Sciatic nerve (tissue), 2 donors: ENCODE measurements around the gene CDK17. TPM values are rescaled to one million over a fixed set of nuclear protein-coding genes. Genes with fewer than 3 reads are reported as not detected.
"Not testable (repeated sequence)": the region's sequence is repeated elsewhere in the genome, so short reads cannot be mapped to it uniquely, and the experiment has no call there.

Source experiments
- ATAC-seq: fragments of 200-7000 bp; cut with Tn5 transposase; one replicate; pipeline ENCODE4 v1.9.1; 2020; ENCODE audit warnings: mild to moderate bottlenecking, moderate library complexity
- DNase-seq: peaks from one replicate; pipeline ENCODE4 v3.0.0-alpha.2; 2020; ENCODE audit warnings: low spot score
- intact Hi-C: fragments of 100-400 bp; cut with DNase I; formaldehyde crosslinking; loops from one replicate; pipeline ENCODE4 v1.14.2; 2022
- total RNA-seq: library from RNA; stranded (reverse); fragmentation: NEBNext Ultra II Directional; extraction: Animal tissue kit (Norgen Biotek cat#: 25700); gene quantifications from one replicate; pipeline ENCODE4 v1.2.1, GENCODE V29; 2021
- donor health status: DM: no; HTN: no; CAD: no.
- donor health status: DM: no; HTN: no; CAD: no.

CDK17 gene
- total RNA-seq, 1 donor from 2014 or later, result 77.6 TPM

DNA sequence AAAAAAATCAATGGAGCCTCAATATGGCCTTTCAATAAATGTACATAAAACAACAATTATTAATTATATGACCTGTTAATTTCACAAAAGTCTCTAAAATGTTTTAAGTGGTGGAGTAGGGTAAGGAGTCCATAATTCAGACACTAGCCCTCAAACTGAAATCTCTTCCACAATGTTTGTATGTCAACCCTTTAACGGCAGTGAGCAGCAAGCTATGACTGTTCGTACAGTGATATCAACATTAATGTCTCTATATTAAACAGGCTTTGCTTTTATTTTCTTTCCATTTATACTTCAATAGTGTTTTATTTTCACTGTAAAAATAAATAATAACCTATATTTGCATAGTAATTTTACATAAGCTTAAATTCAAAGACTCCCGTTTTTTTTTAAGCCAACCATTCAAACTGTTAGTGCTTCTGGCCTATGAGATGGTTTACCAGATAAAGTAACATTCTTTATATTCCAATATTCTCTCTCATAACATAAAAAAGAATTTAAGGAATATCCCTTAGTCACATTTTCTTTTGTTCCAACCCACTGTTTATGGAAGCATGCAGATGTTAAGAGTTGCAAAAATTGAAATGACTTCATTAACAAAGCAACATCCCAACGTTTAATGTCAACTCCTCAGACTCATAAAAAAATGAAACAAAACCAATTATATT is 2.3 kb downstream of the CDK17 start:
- no peak for ATAC-seq
- no peak for DNase-seq
- intact Hi-C loops, result no loop called here

DNA sequence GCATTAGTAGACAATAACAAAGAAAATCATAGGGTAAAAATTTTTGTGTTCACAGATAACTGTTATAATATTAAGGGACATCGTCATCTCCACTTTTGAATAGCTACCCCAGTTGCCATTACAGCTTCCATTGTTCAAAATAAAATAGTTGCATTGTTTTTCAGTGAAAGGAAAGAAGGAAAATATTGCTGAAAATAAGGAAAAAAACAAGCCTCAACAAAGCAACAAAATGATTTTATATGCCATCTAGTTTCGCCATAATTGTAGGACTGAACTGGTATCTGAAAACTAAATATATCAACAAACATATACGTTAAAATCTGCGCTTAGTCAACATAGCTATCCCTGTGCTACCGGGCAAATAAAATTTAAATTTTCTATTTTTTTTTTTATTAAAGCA is 3.3 kb downstream of the CDK17 start:
- DNase-seq (no peak), ATAC-seq (no peak)
- intact Hi-C loops, result no loop called here

DNA sequence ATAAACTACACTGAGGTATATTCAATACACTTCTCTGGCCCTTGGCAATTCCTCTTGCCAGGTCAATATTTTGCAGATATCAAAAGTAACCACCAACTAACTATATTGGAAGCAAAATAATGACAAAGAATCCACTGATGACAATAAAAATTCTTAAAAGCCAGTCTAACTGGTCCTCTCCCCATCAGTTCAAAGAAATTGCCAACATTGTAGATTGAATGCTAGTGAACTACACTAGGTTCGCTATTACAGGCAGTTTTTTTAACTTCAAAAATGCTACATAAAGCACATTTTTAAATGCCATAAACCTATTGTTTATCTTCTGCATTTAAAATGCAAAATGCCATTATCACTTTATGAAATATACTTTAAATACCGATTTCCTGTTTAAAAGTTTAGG is 4.0 kb downstream of the CDK17 start:
- no peak for ATAC-seq
- no peak for DNase-seq
- intact Hi-C loops, result no loop called here

DNA sequence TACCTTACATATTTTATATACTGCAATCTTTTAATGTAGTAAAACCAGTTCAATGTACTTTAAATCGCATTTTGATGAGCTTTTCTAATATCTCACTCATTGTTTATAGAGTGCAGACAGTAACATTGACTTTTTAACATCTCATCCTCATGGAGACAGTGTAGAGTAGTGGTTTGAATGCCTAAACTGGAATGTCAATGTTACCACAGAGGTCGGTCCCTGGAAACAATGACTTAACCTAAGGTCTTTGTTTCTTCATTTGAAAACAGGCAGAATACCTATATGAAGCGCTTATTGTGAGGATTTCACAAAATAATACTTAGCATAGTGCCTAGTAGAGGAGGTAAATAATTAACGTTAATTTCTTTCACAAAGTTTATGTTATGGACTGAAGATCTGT is 5.0 kb downstream of the CDK17 start:
- ATAC-seq, result no peak
- no peak for DNase-seq
- intact Hi-C loops, result no loop called here

DNA sequence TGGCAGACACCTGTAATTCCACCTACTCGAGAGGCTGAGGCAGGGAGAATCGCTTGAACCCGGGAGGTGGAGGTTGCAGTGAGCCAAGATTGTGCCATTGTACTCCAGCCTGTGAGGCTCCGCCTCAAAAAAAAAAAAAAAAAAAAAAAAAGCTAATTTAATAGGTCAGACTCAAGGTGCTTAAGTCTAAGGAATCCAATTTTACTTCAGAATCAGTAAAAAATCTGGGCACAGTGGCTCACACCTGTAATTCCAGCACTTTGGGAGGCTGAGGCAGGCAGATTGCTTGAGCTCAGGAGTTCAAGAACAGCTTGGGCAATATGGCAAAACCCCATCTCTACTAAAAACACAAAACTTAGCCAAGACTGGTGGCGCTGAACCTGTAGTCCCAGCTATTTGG is 7.0 kb downstream of the CDK17 start:
- intact Hi-C loops, ATAC-seq, DNase-seq: not testable (repeated sequence)

DNA sequence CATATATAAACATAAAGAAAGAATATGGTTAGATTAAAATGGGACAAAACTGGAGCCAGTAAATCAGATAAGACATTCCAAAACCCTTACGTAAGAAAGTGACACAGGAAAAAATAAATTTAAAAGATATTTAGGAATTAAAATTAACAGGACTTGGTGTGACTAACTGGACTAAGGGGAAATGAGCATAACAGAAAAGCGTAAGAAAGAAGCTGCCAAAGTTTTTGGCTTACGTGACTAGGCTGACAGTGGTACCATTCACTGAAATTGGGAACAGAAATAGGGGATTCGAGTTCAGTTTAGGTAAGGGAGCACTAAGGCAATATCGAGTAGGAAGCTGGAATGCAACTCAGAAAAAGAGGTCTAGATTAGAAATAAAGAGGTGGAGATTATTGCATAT is 7.8 kb downstream of the CDK17 start:
- intact Hi-C loops, result no loop called here
- DNase-seq (no peak), ATAC-seq (no peak)

DNA sequence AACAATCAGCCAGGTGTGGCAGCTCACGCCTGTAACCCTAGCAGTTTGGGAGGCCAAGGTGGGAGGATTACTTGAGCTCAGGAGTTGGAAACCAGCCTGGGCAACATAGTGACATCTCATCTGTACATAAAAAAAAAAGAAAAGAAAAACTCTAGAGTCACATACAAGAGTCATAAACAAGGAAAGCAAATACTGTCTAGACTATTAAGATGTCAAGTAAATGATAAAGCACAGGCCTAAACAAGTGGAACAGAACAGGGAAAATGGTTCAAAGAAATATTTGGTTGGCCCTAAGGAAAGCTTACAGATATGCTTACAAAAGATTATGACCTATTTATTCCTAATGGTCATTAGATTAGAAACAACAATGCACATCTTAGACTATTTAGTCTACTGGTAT is 12.3 kb downstream of the CDK17 start:
- DNase-seq (no peak), ATAC-seq (no peak)
- intact Hi-C loops, result no loop called here

DNA sequence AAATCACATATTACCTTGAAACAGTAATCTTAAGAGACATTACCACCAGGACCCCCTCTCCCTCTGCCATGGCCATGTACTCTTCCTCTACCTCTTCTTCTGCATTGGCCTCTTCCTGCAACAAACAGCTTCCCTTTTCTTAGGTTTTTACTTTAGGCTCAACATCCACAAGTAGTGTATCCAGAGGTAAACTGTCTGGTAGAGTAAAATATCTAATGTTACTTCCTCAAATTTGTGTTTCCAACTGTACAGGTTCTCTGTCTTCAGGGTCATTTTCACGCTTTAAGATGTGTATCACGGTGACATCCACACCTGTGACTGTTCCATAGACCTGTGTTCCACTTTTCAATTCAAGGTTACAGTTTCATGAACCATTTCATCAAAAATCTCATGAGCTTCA is 13.4 kb downstream of the CDK17 start:
- DNase-seq, result no peak
- intact Hi-C loops, result no loop called here
- ATAC-seq, result no peak

DNA sequence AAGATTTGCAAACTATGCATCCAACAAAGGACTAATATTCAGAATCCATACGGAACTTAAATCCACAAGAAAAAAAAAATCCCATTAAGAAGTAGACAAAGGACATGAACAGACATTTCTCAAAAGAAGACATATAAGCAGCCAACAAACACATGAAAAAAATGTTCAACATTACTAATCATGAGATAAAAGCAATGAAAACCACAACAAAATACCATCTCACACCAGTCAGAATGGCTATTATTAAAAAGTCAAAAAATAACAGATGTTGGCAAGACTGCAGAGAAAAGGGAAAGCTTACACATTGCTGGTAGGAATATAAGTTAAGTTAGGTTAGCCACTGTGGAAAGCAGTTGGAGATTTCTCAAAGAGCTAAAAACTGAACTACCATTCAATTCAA is 16.2 kb downstream of the CDK17 start:
- ATAC-seq (no peak), DNase-seq (no peak)
- intact Hi-C loops, result no loop called here

DNA sequence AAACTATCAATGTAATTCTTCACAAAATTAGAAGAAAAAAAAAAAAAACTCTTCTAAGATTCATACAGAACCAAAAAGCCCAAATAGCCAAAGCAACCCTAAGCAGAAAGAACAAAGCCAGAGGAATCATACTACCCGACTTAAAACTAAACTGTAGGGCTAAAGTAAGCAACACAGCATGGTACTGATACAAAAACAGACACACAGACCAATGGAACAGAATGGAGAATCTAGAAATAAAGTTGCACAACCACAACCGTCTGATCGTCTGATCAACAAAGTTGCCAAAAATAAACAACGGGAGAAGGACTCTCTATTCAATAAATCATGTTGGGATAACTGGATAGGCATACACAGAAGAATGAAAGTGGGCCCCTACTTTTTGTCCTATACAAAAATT is 16.9 kb downstream of the CDK17 start:
- DNase-seq, result no peak
- no peak for ATAC-seq
- intact Hi-C loops, result no loop called here

DNA sequence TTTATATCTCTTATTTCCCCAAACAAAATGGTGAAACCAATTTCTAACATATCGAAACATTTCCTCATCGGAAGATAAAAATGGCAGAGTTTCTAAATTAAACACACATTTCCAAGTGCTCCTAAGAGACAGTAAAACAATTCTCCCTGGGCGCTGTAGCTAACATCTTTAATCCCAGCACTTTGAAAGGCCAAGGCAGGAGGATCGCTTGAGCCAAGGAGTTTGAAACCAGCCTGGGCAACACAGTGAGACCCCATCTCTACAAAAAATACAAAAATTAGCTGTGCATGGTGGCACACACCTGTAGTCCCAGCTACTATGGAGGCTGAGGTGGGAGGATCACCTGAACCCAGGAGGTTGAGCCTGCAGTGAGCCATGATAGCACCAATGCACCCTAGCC is 20.5 kb downstream of the CDK17 start:
- ATAC-seq, intact Hi-C loops, DNase-seq: not testable (repeated sequence)

DNA sequence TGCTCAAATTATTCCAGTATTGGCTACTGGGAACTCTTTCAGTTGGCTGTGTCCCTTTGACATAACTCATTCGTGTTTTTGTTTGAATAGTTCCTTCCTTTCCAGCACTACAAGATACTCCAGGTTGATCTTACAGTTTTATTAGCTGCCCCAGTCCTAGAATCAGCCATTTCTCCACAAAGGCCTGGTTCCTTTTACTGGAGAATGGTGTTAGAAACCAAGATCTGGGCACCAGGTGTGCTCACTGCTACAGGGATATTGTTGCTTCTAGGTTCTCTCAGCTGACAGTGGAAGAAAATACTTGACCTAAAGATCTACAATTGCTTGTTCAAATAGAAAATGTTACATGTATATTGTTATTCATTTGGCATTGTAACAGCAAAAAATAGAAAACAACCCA is 21.9 kb downstream of the CDK17 start:
- intact Hi-C loops, result no loop called here
- no peak for DNase-seq
- no peak for ATAC-seq

DNA sequence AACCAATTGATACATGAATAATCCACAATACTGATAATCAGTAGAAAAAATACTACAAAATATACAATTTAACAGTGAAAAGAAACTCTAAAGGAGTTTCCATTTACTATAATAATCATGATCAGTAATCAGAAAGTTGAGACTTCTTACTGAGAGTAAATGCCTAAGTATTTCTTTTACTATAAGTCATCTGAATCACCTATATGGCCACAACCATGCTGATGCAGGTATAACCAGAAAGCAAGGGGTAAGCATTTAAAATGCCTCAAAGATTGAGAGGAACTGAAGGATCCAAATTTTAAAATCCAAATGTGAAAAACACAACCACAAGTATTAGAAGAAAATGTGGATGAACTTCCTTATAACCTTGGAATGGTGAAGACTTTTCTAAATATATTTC is 23.4 kb downstream of the CDK17 start:
- no peak for ATAC-seq
- intact Hi-C loops, result no loop called here
- no peak for DNase-seq

DNA sequence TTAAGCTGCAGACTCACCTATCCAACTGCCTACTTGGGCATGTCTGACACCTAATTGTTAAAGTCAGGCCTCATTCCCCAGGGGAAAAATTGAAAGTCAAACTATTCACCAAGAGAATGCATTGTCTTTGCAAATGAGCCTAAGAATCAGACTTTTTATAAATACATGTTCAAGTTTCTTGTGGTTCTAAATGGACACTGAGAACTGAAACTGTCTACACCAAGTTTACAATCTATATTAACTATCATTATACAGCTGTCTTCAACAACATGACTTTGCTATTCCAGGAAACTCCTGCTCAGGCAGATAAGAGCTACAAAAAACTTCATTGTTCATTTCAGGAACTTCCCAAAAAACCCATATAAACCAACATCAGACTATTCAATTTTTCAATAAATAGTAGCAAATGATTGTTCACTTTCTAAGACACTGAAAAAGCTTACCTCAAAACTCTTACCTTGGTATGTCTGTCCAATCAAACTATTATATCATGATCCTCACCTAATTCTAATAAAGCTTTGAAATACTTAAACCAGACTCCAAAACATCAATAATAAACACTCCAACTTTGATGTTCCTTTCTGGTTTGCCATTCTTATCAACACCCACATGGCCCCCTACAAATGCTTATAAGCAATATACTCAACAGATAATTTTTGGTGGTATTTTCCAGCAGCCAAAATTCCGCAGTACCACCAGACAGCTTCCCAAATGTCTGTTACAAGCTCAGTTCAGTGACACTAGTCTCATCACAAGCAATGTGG is 24.2 kb downstream of the CDK17 start:
- ATAC-seq (no peak), DNase-seq (no peak)
- intact Hi-C loops, result no loop called here

DNA sequence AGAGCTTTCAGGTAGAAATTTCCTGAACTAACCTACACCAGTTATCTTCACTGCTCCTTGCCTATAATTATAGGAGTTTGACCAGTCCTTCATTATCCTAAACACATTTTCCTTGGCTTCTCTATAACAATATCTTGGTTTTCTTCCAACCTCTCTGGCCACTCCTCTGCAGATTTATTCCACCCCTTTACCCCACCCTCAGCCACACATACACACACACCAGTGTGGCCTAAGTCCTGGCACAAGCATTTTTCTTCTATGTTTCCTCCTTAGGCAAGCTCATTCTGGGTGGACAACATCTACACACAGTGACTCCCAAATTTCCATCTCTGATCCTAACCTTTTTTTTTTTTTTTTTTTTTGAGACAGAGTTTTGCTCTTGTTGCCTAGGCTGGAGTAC is 25.1 kb downstream of the CDK17 start:
- DNase-seq, result no peak
- ATAC-seq, result no peak
- intact Hi-C loops, result no loop called here

DNA sequence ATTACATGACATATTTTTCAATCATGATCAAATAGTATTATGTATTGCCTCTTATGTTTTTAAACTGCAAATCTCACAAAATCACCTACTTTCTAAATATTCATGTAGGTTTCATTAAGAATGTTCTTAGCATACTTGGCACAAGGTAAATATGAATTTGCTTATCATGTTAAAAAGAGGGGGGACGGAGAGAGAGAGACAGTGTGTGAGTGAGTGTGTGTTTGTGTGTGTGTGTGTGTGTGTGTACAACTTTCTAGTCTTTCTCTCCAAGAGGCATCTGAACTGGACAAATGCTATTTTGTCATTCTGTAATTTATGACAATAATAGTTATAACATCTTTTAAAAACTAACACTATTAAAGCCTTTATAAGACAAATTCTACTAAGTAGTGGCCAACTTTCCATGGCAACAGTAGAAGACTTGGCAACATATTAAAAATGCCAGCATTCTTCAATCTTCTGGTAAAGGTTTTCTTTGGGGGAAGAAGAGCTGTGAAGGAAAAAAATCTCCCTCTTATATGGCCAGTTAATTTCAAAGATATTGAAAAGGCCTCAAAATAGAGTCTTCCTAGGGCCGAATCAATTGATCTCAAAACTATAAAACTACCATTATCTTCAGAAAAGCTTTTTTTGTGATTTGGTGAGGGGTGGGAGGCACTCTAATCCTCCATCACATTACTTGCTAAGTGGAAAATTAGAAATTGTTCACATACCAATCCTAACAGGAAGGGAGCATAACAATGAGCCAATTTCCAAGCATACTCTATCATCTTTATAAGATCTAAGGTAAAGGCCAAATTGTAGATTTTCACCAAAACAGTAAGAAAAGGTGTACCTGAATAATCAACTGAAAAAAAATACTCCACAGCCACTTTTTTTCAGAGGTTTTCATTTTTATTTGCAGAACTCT is 28.2 kb downstream of the CDK17 start:
- DNase-seq, result no peak
- intact Hi-C loops, result no loop called here
- ATAC-seq, result no peak

DNA sequence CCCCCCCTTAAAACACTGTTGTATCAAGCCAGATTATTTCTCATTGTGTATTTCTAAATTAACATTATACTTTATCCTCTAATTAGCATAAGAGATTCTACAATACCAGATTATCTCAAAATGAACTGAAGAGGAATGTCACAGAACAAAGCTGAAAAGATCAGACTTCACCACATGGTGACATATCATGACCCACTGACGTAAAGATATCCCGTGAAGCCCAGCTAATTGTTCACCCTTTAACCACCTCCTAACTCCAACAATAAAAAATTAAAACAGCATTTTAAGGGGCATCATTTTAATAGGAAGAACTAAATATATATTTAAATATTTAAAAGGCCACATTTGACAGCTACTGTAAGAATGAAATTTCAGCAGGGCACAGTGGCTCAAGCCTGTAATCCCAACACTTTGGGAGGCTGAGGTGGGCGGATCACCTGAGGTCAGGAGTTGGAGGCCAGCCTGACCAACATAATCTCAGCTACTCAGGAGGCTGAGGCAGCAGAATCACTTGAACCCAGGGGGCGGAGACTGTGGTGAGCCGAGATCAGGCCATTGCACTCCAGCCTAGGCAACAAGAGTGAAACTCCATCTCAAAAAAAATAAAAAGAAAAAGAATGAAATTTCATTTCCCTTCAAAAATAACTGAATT is 29.0 kb downstream of the CDK17 start:
- intact Hi-C loops, result no loop called here
- no peak for ATAC-seq

DNA sequence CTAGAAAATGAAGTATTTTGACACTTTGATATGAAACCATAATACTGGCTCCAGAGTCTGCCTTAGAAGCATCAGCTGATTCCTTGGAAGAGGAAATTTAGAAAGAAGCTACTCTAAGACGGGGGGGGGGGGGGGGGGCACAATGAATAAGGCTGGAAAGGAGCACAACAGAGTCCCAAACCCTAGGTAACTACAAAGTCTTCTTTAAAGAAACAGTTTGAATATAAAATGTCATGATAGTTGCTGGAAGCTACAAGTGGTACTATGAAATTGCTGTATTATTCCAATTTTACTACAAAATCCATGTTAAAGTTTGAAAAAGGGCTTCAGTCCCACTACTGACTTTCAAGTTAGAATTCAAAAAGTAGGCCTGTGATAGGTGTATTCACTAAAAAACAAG is 31.6 kb downstream of the CDK17 start:
- DNase-seq (no peak), ATAC-seq (peak; percentile 17)
- intact Hi-C loops, result no loop called here

More for the DNA sequence above, 29.0 kb downstream of the CDK17 start:
- no peak for DNase-seq

DNA sequence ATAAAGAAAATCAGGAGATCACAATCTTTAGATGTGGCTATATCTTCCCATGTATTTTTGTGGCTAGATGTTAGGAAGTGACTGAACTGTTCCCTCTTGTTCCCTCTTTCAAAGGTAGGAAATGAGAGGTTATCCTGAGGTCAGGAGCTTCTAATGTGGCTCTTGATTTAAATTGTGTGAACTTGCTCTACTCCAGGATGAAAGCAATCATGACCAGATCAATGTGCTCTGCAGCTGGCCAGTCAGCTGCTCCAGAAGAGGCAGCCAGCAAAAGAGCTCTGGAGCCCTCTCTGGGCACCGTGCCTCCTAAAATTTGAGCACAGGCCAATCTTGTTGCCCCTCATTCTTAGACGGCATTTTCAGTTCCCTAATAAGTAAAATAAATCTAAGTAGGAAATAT is 32.0 kb downstream of the CDK17 start:
- DNase-seq, result no peak
- intact Hi-C loops, result no loop called here
- ATAC-seq, result peak; percentile 77

DNA sequence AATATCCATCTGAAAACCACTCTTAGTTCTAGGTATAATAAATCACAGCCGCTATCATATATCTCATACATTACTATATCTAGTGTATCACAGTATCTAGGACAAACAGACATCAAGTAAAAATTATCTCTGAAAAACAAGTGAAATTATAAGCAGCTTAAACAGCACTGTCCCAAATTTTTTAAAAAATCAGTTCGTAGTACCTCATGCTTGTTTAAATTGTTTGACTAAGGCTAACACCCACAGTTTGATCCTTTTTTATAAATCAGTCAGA is 33.9 kb downstream of the CDK17 start:
- ATAC-seq, result no peak
- intact Hi-C loops, result no loop called here

More for the DNA sequence above, 33.9 kb downstream of the CDK17 start:
- no peak for DNase-seq
